ENCODE data around the gene NR1I2.

Gene NR1I2

GRCh38 chr3:119781330-119782198, at the start of gene NR1I2:
Gene NR1I2 (plus strand): TSS chr3:119782101.
- no peak for DNase-seq

GRCh38 chr3:119733812-119734211, 48.1 kb upstream of the NR1I2 start:
- DNase-seq, result no peak

- DNase-seq, result no peak
Observed at GRCh38 chr3:119738741-119739140, 43.2 kb upstream of the NR1I2 start.

GRCh38 chr3:119741657-119742590, 40.0 kb upstream of the NR1I2 start:
- no peak for DNase-seq

- no peak for DNase-seq
Observed at GRCh38 chr3:119743921-119744320, 38.0 kb upstream of the NR1I2 start.

DNA sequence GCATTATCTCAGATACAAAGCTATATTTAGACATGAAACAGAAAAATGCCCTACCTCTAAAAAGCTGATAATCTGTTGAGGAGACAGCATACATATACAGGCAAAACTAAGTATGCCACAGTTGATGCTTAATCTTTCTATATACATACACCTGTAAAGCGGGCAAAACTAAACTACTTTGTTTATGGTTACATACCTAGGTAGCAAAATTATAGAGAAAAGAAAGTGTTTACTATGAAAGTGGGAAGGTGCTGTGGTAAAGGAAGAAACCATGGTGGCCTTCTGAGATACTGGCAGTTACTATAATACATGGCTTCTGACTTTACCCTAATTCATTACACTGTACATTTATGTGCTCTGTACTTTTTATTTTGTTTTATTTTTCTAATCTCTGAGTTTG, 36.0 kb upstream of the NR1I2 start:
- no peak for DNase-seq

GRCh38 chr3:119746423-119746822, 35.5 kb upstream of the NR1I2 start:
- no peak for DNase-seq

DNA sequence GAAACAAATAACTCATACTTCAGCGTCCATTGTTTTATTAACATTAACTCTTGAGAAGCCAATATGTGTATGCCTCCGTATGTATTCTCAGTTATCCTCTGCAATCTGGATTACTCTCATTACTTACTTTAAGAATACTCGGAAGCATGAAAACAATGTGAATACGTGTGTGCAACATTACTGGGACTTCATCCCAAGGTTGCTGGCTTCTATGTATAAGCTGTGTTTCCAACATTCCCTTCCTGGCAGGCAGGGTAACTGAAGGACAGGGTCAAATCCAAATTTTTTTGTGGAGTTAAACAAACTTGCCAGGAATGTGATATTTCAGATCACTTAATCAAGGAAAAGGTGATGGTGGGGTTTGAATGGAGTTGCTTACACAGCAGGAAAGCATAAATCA, 34.5 kb upstream of the NR1I2 start:
- DNase-seq, result no peak

- DNase-seq, result no peak
Observed at GRCh38 chr3:119748991-119749390, 32.9 kb upstream of the NR1I2 start.

DNA sequence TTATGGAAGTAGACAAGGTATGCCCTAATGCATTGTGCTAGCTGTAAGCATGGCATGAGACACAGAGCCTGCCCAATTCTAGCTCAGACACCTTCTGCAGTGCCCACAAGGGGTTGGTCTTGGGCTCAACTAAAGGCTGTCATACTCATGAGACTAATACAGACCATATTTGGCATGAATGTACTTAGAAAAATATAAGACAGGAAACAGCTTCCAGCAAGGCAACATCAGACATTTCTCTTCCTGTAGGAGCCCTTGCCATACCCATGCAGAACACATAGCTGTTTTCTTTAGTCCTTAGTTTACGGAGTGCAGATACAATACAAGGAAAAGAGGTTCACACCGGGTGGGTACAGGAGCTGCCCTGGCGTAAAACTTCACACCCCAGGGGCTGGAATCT, 30.5 kb upstream of the NR1I2 start:
- no peak for DNase-seq

DNA sequence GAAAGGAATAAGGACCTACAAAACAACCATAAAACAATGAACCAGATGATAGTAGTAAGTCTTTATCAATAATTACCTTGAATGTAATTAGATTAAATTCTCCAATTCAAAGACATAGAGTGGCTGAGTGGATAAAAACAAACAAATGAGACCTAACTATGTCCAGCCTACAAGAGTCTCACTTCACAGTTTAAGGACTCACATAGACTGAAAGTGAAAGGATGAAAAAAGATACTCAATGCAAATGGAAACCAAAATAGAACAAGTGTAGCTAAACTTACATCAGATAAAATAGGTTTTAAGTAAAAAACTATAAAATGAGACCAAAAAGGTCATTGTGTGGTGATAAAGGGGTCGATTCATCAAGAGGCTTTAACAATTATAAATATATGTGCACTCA, 21.9 kb upstream of the NR1I2 start:
- no peak for DNase-seq

DNA sequence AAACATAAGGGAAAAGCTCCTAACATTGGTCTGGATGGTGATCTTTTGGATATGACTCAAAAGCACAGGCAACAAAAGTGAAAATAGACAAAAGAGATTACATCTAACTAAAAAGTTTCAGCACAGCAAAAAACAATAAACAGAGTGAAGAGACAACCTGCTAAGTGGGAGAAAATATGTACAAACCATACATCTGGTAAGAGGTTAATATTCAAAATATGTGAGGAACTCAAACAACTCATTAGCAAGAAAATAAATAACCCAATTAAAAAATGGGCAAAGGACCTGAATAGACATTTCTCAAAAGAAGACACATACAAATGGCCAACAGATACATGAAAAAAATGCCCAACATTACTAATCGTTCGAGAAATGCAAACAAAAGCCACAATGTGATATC, 19.0 kb upstream of the NR1I2 start:
- no peak for DNase-seq

GRCh38 chr3:119763466-119763865, 18.4 kb upstream of the NR1I2 start:
- no peak for DNase-seq

DNA sequence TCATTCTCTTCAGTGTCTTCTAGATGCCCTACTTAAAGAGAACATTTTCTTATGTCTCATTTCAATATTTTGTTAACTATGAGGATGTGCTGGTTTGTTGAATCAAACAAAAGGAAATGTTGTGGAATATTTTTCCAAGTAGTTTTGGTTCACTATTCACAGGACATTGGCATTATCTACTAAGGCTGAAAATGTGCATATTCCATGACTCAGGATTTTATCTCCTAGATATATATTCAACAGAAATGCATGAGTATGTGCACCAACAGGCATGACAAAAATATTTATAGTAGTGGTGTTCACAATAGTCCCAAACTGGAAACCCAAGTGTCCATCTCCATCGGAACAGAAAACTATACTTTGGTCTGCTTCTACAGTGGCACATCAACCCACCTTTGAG, 16.7 kb upstream of the NR1I2 start:
- DNase-seq, result no peak

- DNase-seq, result no peak
Observed at GRCh38 chr3:119767936-119768601, 13.8 kb upstream of the NR1I2 start.

GRCh38 chr3:119768668-119769393, 13.1 kb upstream of the NR1I2 start:
- DNase-seq, result no peak

GRCh38 chr3:119769394-119770149, 12.3 kb upstream of the NR1I2 start:
- DNase-seq, result no peak

GRCh38 chr3:119774444-119774843, 7.5 kb upstream of the NR1I2 start:
- DNase-seq, result no peak

GRCh38 chr3:119776304-119776703, 5.6 kb upstream of the NR1I2 start:
- no peak for DNase-seq

DNA sequence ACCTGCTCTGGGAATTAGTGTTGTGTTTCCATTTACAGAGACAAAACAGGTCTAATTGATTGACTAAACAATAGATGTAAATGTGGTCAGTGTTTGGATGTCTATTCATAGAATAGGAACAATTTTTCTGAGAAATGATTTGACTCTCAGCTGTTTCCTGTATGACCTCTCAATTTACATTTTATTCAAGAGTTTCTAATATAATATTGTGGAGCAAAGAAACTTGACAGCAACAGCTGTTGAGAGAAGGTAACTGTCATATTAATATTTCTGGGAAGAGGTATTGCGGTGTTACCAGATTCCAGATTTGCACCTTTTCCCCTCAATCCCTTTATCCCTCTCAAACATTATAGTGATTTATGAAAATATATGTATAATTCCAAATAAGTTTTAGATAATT, 3.7 kb upstream of the NR1I2 start:
- DNase-seq, result no peak

- no peak for DNase-seq
Observed at GRCh38 chr3:119778811-119779210, 3.1 kb upstream of the NR1I2 start.

Data from CD4-positive, alpha-beta T cell treated with Interleukin-6 for 4 hours (primary cell).